Measurements from ENCODE around the gene RPUSD4.
A peak's percentile ranks its signal among the peaks of the same experiment; 100 is the strongest.

RPUSD4 gene

GRCh38 chr11:126176853-126177470 lies 34.5 kb downstream of the RPUSD4 start:
- H3K4me3 ChIP-seq (ENCODE audit: low read depth, low read length), result no peak overlapping the region
- no peaks in the 10 kb centered on the region for H3K27me3 ChIP-seq (ENCODE audit: control insufficient read depth, insufficient read depth, low read length)
- no peak overlapping the region for H3K27ac ChIP-seq (ENCODE audit: low read depth, low read length)
- H3K9ac ChIP-seq (ENCODE audit: low read depth, low read length), result no peak overlapping the region
- H3K36me3 ChIP-seq (ENCODE audit: control insufficient read depth, insufficient read depth, low read length), result no peaks in the 10 kb centered on the region
- no peaks in the 10 kb centered on the region for H3K4me1 ChIP-seq (ENCODE audit: control insufficient read depth, insufficient read depth, low read length)
- no peaks in the 10 kb centered on the region for H3K9me3 ChIP-seq (ENCODE audit: control insufficient read depth, insufficient read depth, low read length)

GRCh38 chr11:126175393-126175792 lies 36.1 kb downstream of the RPUSD4 start:
- no peak overlapping the region for H3K4me3 ChIP-seq (ENCODE audit: low read depth, low read length)
- no peaks in the 10 kb centered on the region for H3K36me3 ChIP-seq (ENCODE audit: control insufficient read depth, insufficient read depth, low read length)
- no peaks in the 10 kb centered on the region for H3K9me3 ChIP-seq (ENCODE audit: control insufficient read depth, insufficient read depth, low read length)
- no peaks in the 10 kb centered on the region for H3K27me3 ChIP-seq (ENCODE audit: control insufficient read depth, insufficient read depth, low read length)
- H3K27ac ChIP-seq (ENCODE audit: low read depth, low read length), result no peak overlapping the region
- no peaks in the 10 kb centered on the region for H3K4me1 ChIP-seq (ENCODE audit: control insufficient read depth, insufficient read depth, low read length)
- no peak overlapping the region for H3K9ac ChIP-seq (ENCODE audit: low read depth, low read length)

- Histone ChIP-seq H3K9ac (ENCODE audit: low read depth, low read length) (no peak overlapping the region), H3K27ac (ENCODE audit: low read depth, low read length) (no peak overlapping the region), H3K4me1 (ENCODE audit: control insufficient read depth, insufficient read depth, low read length) (no peaks in the 10 kb centered on the region), H3K4me3 (ENCODE audit: low read depth, low read length) (no peak overlapping the region), H3K36me3 (ENCODE audit: control insufficient read depth, insufficient read depth, low read length) (no peaks in the 10 kb centered on the region), H3K9me3 (ENCODE audit: control insufficient read depth, insufficient read depth, low read length) (no peaks in the 10 kb centered on the region), H3K27me3 (ENCODE audit: control insufficient read depth, insufficient read depth, low read length) (no peaks in the 10 kb centered on the region)
Observed at GRCh38 chr11:126174816-126175215, 36.6 kb downstream of the RPUSD4 start.

- Histone ChIP-seq H3K27me3 (ENCODE audit: control insufficient read depth, insufficient read depth, low read length) (no peaks in the 10 kb centered on the region), H3K9me3 (ENCODE audit: control insufficient read depth, insufficient read depth, low read length) (no peaks in the 10 kb centered on the region), H3K36me3 (ENCODE audit: control insufficient read depth, insufficient read depth, low read length) (no peaks in the 10 kb centered on the region), H3K9ac (ENCODE audit: low read depth, low read length) (no peak overlapping the region), H3K4me3 (ENCODE audit: low read depth, low read length) (no peak overlapping the region), H3K27ac (ENCODE audit: low read depth, low read length) (no peak overlapping the region), H3K4me1 (ENCODE audit: control insufficient read depth, insufficient read depth, low read length) (peaks cover 11% of the 10 kb centered on the region)
Observed at GRCh38 chr11:126173257-126173656, 38.2 kb downstream of the RPUSD4 start.

- Histone ChIP-seq H3K4me3 (ENCODE audit: low read depth, low read length) (no peak overlapping the region), H3K9me3 (ENCODE audit: control insufficient read depth, insufficient read depth, low read length) (no peaks in the 10 kb centered on the region), H3K27ac (ENCODE audit: low read depth, low read length) (no peak overlapping the region), H3K27me3 (ENCODE audit: control insufficient read depth, insufficient read depth, low read length) (no peaks in the 10 kb centered on the region), H3K9ac (ENCODE audit: low read depth, low read length) (no peak overlapping the region), H3K4me1 (ENCODE audit: control insufficient read depth, insufficient read depth, low read length) (peaks cover 11% of the 10 kb centered on the region), H3K36me3 (ENCODE audit: control insufficient read depth, insufficient read depth, low read length) (no peaks in the 10 kb centered on the region)
Observed at GRCh38 chr11:126172596-126173038, 38.8 kb downstream of the RPUSD4 start.

GRCh38 chr11:126169291-126169690 lies 42.2 kb downstream of the RPUSD4 start:
- Histone ChIP-seq H3K4me1 (ENCODE audit: control insufficient read depth, insufficient read depth, low read length) (peaks cover 19% of the 10 kb centered on the region), H3K4me3 (ENCODE audit: low read depth, low read length) (no peak overlapping the region; the same call in 1 of the 2 replicates), H3K27ac (ENCODE audit: low read depth, low read length) (peak overlapping the region; percentile 57), H3K9ac (ENCODE audit: low read depth, low read length) (no peak overlapping the region), H3K36me3 (ENCODE audit: control insufficient read depth, insufficient read depth, low read length) (no peaks in the 10 kb centered on the region), H3K27me3 (ENCODE audit: control insufficient read depth, insufficient read depth, low read length) (no peaks in the 10 kb centered on the region; the same call in 1 of the 2 replicates), H3K9me3 (ENCODE audit: control insufficient read depth, insufficient read depth, low read length) (no peaks in the 10 kb centered on the region)

GRCh38 chr11:126167488-126167887 lies 44.0 kb downstream of the RPUSD4 start:
- H3K27ac ChIP-seq (ENCODE audit: low read depth, low read length), result no peak overlapping the region
- H3K4me1 ChIP-seq (ENCODE audit: control insufficient read depth, insufficient read depth, low read length), result peaks cover 29% of the 10 kb centered on the region
- peaks cover under 1% of the 10 kb centered on the region; the same call in 1 of the 2 replicates for H3K27me3 ChIP-seq (ENCODE audit: control insufficient read depth, insufficient read depth, low read length)
- H3K36me3 ChIP-seq (ENCODE audit: control insufficient read depth, insufficient read depth, low read length), result no peaks in the 10 kb centered on the region
- H3K4me3 ChIP-seq (ENCODE audit: low read depth, low read length), result no peak overlapping the region
- no peak overlapping the region for H3K9ac ChIP-seq (ENCODE audit: low read depth, low read length)
- H3K9me3 ChIP-seq (ENCODE audit: control insufficient read depth, insufficient read depth, low read length), result no peaks in the 10 kb centered on the region

GRCh38 chr11:126166413-126166812 lies 45.0 kb downstream of the RPUSD4 start:
- H3K4me1 ChIP-seq (ENCODE audit: control insufficient read depth, insufficient read depth, low read length), result peaks cover 29% of the 10 kb centered on the region

GRCh38 chr11:126165757-126166156 lies 45.7 kb downstream of the RPUSD4 start:
- Histone ChIP-seq H3K4me1 (ENCODE audit: control insufficient read depth, insufficient read depth, low read length) (peaks cover 34% of the 10 kb centered on the region), H3K9me3 (ENCODE audit: control insufficient read depth, insufficient read depth, low read length) (no peaks in the 10 kb centered on the region), H3K27me3 (ENCODE audit: control insufficient read depth, insufficient read depth, low read length) (peaks cover 3% of the 10 kb centered on the region; the same call in 1 of the 2 replicates), H3K4me3 (ENCODE audit: low read depth, low read length) (no peak overlapping the region), H3K36me3 (ENCODE audit: control insufficient read depth, insufficient read depth, low read length) (no peaks in the 10 kb centered on the region), H3K27ac (ENCODE audit: low read depth, low read length) (no peak overlapping the region), H3K9ac (ENCODE audit: low read depth, low read length) (no peak overlapping the region)

More at GRCh38 chr11:126166413-126166812, 45.0 kb downstream of the RPUSD4 start:
- H3K9me3 ChIP-seq (ENCODE audit: control insufficient read depth, insufficient read depth, low read length), result no peaks in the 10 kb centered on the region
- H3K27ac ChIP-seq (ENCODE audit: low read depth, low read length), result no peak overlapping the region
- H3K9ac ChIP-seq (ENCODE audit: low read depth, low read length), result no peak overlapping the region
- H3K36me3 ChIP-seq (ENCODE audit: control insufficient read depth, insufficient read depth, low read length), result no peaks in the 10 kb centered on the region
- peaks cover 3% of the 10 kb centered on the region; the same call in 1 of the 2 replicates for H3K27me3 ChIP-seq (ENCODE audit: control insufficient read depth, insufficient read depth, low read length)
- H3K4me3 ChIP-seq (ENCODE audit: low read depth, low read length), result no peak overlapping the region

GRCh38 chr11:126165311-126165720 lies 46.1 kb downstream of the RPUSD4 start:
- H3K27ac ChIP-seq (ENCODE audit: low read depth, low read length), result no peak overlapping the region
- no peaks in the 10 kb centered on the region for H3K9me3 ChIP-seq (ENCODE audit: control insufficient read depth, insufficient read depth, low read length)
- no peak overlapping the region for H3K9ac ChIP-seq (ENCODE audit: low read depth, low read length)
- peaks cover 3% of the 10 kb centered on the region; the same call in 1 of the 2 replicates for H3K27me3 ChIP-seq (ENCODE audit: control insufficient read depth, insufficient read depth, low read length)
- no peaks in the 10 kb centered on the region for H3K36me3 ChIP-seq (ENCODE audit: control insufficient read depth, insufficient read depth, low read length)
- H3K4me1 ChIP-seq (ENCODE audit: control insufficient read depth, insufficient read depth, low read length), result peaks cover 38% of the 10 kb centered on the region
- H3K4me3 ChIP-seq (ENCODE audit: low read depth, low read length), result no peak overlapping the region

GRCh38 chr11:126164781-126165180 lies 46.7 kb downstream of the RPUSD4 start:
- H3K9ac ChIP-seq (ENCODE audit: low read depth, low read length), result no peak overlapping the region

More at GRCh38 chr11:126164781-126165180, 46.7 kb downstream of the RPUSD4 start:
- no peaks in the 10 kb centered on the region for H3K9me3 ChIP-seq (ENCODE audit: control insufficient read depth, insufficient read depth, low read length)
- no peaks in the 10 kb centered on the region for H3K36me3 ChIP-seq (ENCODE audit: control insufficient read depth, insufficient read depth, low read length)
- no peak overlapping the region for H3K27ac ChIP-seq (ENCODE audit: low read depth, low read length)
- H3K27me3 ChIP-seq (ENCODE audit: control insufficient read depth, insufficient read depth, low read length), result peaks cover 3% of the 10 kb centered on the region; the same call in 1 of the 2 replicates
- H3K4me3 ChIP-seq (ENCODE audit: low read depth, low read length), result no peak overlapping the region
- H3K4me1 ChIP-seq (ENCODE audit: control insufficient read depth, insufficient read depth, low read length), result peaks cover 39% of the 10 kb centered on the region
